Stimulated activated CD4-positive, alpha-beta T cell treated with anti-CD3 and anti-CD28 coated beads, Interleukin-15, amount 100 ng/mL, for 24 hours (primary cell): ENCODE results near the gene KRT82.

Experiments used
- DNase-seq: peaks from one replicate; pipeline ENCODE4 v3.0.0-alpha.2; 2020

Gene KRT82

GRCh38 chr12:52404951-52405350, 1.2 kb downstream of the KRT82 start:
- DNase-seq: no peak

DNA sequence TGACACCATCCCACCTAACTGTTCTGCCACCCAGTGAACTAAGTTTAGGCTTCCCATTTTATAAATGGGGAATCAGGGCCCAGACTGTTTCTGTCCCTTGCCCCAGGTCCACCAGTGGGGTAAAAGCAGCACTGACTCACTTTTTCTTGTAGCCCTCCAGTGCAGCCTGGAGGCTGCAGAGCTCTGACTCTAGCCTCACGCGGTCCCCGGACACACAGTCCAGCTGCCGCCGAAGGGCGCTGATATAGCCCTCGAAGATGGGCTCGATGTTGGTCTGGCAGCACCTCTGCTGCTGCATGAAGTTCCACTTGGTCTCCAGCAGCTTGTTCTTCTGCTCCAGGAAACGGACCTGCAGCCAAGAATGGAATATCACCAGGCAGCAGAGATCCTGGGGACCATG, 2.6 kb downstream of the KRT82 start:
- DNase-seq: no peak

DNA sequence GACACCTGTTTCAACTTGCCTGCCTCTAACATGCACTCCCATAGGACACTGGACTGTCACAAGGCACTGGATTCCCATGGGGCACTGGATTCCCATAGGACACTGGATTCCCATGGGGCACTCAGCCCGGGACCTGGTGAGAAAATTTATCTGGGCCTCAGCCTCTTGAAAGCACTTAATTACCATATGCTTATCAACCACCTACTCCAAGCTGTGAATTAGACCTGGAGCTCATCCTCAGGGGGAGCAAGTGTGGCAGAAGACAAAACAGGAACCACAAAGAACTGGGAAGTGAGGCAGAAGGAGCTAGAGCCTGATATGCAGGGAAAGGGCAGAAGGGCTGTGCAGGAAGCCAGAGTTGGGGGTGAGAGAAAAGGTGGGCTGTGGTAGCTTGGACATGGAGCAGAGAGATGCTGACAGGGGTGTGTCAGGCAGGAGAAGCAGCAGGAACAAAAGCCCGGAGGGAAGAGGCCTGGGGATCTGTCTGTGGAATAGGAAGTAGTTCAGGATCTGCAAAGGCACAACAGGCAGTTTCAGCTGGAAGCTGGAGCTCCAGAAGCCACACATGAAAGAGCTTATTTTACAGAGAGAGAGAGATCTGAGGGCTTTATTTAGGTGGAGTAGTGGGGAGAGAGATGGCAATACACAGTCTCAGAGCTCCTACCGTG, 3.1 kb downstream of the KRT82 start:
- DNase-seq: no peak

DNA sequence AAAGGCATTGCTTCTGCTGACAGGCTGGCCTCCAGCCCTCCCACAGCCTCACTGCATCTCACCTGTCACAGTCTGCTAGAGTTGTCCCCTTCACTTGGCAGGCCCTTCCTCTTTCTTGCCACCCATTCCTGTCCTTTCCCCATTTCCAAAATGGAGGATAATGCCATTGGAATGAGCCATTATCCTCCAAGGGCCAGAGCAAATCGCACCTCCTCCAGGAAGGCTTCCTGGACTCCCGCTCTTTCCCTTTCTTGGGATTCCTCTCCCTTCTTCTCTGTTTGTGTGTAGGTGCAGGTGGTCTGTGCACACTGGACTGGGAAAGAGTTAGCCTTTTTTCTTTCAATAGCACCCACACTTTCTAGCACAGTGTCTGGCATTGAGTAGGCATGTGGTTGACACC, 3.8 kb downstream of the KRT82 start:
- DNase-seq: no peak

DNA sequence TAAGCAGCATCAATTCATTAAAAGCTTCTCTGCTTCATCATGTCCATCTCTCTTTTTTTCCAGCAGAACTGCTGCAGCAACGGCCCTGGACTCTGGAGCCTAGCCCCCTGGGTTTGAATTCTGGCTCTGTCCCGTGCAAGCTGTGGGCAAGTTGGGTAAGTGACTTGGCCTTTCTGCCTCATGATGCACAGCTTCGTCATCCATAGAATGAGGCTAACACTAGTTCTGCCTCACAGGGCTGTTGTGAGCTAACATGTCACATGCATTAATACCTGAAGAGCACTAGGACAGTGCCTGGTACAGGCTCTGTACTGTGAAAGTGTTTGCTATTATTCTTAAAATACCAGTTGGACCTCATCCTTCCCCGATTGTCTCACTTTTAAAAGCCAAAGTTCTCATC, 4.2 kb downstream of the KRT82 start:
- no peak for DNase-seq

DNA sequence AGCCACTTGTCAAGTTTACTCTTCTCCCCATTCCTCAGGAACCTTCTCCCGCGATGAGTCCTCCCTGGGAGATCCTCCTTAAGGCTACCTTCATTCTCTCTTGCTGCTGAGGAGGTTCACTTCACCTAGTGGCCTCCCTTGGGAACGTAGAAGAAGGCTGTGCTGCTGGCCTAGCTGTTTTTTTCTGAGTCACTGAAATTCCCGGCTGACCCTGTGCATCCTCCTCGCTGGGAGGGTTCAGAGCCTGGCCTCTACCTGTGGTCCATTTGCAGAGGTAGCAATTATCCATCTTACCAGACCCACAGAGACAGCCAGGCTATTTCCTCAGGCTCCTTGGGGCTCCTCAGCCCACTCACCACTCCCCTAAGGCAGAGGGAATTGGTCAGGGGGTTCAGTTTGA, 4.6 kb downstream of the KRT82 start:
- DNase-seq: no peak

DNA sequence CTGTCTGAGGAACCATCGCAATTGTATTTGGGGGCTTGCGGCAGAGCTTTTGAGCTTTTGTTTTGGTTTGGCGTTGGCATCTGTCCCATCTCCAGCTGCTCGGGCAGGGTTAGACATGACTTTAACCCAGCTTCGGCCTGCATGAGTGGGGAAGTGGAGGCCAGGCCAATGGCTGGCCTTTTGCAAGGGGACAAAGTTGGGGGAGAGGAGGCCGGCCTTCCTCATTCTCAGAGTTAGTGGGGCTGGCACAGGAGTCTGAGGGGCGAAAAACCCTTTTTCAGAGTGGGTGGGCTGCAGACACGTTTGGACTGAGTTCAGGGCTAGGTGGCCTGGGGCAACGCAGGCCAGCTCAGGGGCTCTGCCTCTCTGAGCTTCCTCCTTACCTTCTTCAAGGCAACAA, 5.2 kb downstream of the KRT82 start:
- no peak for DNase-seq

- DNase-seq: no peak
Measured at GRCh38 chr12:52399756-52400155, 6.4 kb downstream of the KRT82 start.

- DNase-seq: no peak
Measured at GRCh38 chr12:52398176-52398575, 8.0 kb downstream of the KRT82 start.

- DNase-seq: no peak
Measured at GRCh38 chr12:52396656-52397055, 9.5 kb downstream of the KRT82 start.

- DNase-seq: peak; percentile 21
Measured at GRCh38 chr12:52395761-52396434, 10.2 kb downstream of the KRT82 start.

- no peak for DNase-seq
Measured at GRCh38 chr12:52394836-52395405, 11.2 kb downstream of the KRT82 start.

GRCh38 chr12:52392465-52393007, 13.6 kb downstream of the KRT82 start:
- no peak for DNase-seq

- DNase-seq: no peak
Measured at GRCh38 chr12:52391618-52392002, 14.5 kb downstream of the KRT82 start.

GRCh38 chr12:52390739-52391617, 15.2 kb downstream of the KRT82 start:
- peak; percentile 15 for DNase-seq

- no peak for DNase-seq
Measured at GRCh38 chr12:52389313-52390207, 16.6 kb downstream of the KRT82 start.

GRCh38 chr12:52387859-52388258, 18.3 kb downstream of the KRT82 start:
- no peak for DNase-seq

GRCh38 chr12:52385226-52385702, 20.9 kb downstream of the KRT82 start, which contains the start of gene KRT84:
TSS of gene KRT84 (minus strand) at chr12:52385652. CDS start at chr12:52385585, 67 bp downstream.
- DNase-seq: no peak

DNA sequence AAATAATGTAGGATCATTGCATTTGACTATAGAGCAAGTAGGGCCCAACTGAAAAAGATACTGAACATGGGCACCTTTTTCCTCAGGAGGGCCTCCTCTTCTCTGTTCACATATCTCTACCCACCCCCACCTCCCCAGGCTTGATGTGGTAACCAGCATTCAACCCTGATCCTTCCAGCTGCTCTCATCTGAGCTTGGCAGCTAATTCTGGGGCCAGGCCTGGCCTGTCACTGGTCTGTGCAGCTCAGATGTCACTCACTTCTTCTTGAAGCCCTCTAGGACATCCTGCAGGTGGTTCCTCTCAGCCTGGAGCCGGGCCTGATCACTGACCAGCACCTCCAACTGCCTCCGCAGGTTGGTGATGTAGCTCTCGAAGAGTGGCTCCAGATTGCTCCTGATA, 22.8 kb downstream of the KRT82 start:
- DNase-seq: no peak

GRCh38 chr12:52382854-52383253, 23.3 kb downstream of the KRT82 start:
- no peak for DNase-seq

GRCh38 chr12:52381206-52381605, 24.9 kb downstream of the KRT82 start:
- DNase-seq: no peak

DNA sequence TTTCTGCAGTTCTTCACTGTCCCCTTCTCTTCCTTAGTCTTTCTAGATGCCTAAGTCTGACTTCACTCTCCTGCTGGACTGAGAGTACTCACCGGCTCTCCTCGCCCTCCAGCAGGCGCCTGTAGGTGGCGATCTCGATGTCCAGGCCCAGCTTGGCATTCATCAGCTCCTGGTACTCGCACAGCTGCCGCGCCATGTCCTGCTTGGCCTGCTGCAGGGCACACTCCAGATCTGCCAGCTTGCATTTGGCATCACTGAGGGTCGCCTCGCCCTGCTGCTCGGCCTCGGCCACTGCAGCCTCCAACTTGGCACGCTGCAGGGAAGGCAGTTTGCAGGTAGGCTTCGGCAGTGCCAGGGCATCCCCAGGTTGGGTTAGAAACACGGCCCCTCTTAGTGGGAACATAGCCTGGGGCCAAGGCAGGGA, 25.9 kb downstream of the KRT82 start:
- peak; percentile 27 for DNase-seq
